ENCODE results near the gene CTSH. TPM values are rescaled to one million over a fixed set of nuclear protein-coding genes. Genes with fewer than 3 reads are reported as not detected.

CTSH gene
- total RNA-seq, 2 donors from 2014 or later, result 61.9 to 101 TPM

DNA sequence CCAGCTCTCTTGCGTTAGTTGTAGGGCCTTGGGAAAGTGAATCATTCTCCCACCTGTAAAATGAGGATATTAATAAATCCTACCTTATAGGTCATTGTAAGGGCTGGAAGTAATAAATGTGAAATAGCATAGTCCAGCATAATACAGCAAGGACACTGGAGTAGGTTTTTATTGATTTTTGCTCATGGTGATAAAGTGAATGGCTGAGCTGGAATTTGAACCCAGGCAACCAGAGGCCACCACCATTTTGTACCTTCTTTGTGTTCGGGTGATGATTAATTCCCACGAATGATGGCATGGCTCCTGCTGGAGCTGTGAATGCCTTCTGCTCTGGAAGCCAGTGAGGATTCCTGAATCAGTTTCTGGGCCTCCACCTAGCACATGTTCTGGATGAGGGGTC is 31.8 kb downstream of the CTSH start:
- Mint-ChIP-seq H3K36me3 (ENCODE audit: low read depth) (peaks cover 65% of the 10 kb centered on the region), H3K4me3 (no peak overlapping the region), H3K27me3 (ENCODE audit: insufficient read depth) (no peaks in the 10 kb centered on the region)

GRCh38 chr15:78912316-78912715 is 32.5 kb downstream of the CTSH start:
- peaks cover 66% of the 10 kb centered on the region for H3K36me3 Mint-ChIP-seq (ENCODE audit: low read depth)
- TF ChIP-seq, protein P1, sequence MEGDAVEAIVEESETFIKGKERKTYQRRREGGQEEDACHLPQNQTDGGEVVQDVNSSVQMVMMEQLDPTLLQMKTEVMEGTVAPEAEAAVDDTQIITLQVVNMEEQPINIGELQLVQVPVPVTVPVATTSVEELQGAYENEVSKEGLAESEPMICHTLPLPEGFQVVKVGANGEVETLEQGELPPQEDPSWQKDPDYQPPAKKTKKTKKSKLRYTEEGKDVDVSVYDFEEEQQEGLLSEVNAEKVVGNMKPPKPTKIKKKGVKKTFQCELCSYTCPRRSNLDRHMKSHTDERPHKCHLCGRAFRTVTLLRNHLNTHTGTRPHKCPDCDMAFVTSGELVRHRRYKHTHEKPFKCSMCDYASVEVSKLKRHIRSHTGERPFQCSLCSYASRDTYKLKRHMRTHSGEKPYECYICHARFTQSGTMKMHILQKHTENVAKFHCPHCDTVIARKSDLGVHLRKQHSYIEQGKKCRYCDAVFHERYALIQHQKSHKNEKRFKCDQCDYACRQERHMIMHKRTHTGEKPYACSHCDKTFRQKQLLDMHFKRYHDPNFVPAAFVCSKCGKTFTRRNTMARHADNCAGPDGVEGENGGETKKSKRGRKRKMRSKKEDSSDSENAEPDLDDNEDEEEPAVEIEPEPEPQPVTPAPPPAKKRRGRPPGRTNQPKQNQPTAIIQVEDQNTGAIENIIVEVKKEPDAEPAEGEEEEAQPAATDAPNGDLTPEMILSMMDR (conservative IDR thresholded peaks at IDR 0.05), result no peak
- H3K27me3 Mint-ChIP-seq (ENCODE audit: insufficient read depth), result no peaks in the 10 kb centered on the region
- peaks cover 8% of the 10 kb centered on the region for H3K4me1 Mint-ChIP-seq
- no peak overlapping the region for H3K27ac Mint-ChIP-seq
- DNase-seq, result no peak
- no peak overlapping the region for H3K9ac ChIP-seq (ENCODE audit: extremely low read depth, low read length, poor library complexity, severe bottlenecking)
- 91 to 94% methylated on average over 2 of the region's 2 CpGs for WGBS, 2 experiments (ENCODE audit: insufficient coverage in 1 of 2, insufficient read length in 1 of 2)
- H3K4me1 ChIP-seq (ENCODE audit: control insufficient read depth, insufficient read depth, low read length), result no peaks in the 10 kb centered on the region
- H3K4me3 ChIP-seq (ENCODE audit: low read length), result no peak overlapping the region
- H3K27ac ChIP-seq (ENCODE audit: low read depth, low read length), result no peak overlapping the region
- H3K9me3 ChIP-seq (ENCODE audit: control insufficient read depth, low read length), result no peaks in the 10 kb centered on the region
- H3K4me3 Mint-ChIP-seq, result no peak overlapping the region
- no peaks in the 10 kb centered on the region for H3K27me3 ChIP-seq (ENCODE audit: control insufficient read depth, insufficient read depth, low read length, poor library complexity, severe bottlenecking)
- H3K36me3 ChIP-seq (ENCODE audit: control insufficient read depth, insufficient read depth, low read length), result peaks cover 71% of the 10 kb centered on the region
- H3K9me3 Mint-ChIP-seq, result no peaks in the 10 kb centered on the region

More for the DNA sequence above, 31.8 kb downstream of the CTSH start:
- Mint-ChIP-seq H3K9me3 (no peaks in the 10 kb centered on the region), H3K4me1 (peaks cover 7% of the 10 kb centered on the region), H3K27ac (no peak overlapping the region)
- DNase-seq, result no peak
- no peak overlapping the region for H3K9ac ChIP-seq (ENCODE audit: extremely low read depth, low read length, poor library complexity, severe bottlenecking)
- H3K36me3 ChIP-seq (ENCODE audit: control insufficient read depth, insufficient read depth, low read length), result peaks cover 76% of the 10 kb centered on the region
- no peaks in the 10 kb centered on the region for H3K4me1 ChIP-seq (ENCODE audit: control insufficient read depth, insufficient read depth, low read length)
- H3K27ac ChIP-seq (ENCODE audit: low read depth, low read length), result no peak overlapping the region
- H3K27me3 ChIP-seq (ENCODE audit: control insufficient read depth, insufficient read depth, low read length, poor library complexity, severe bottlenecking), result no peaks in the 10 kb centered on the region
- TF ChIP-seq, protein P1 (conservative IDR thresholded peaks at IDR 0.05), result no peak
- H3K9me3 ChIP-seq (ENCODE audit: control insufficient read depth, low read length), result no peaks in the 10 kb centered on the region
- 89 to 92% methylated on average over 2 of the region's 3 CpGs for WGBS, 2 experiments (ENCODE audit: insufficient coverage in 1 of 2, insufficient read length in 1 of 2)
- H3K4me3 ChIP-seq (ENCODE audit: low read length), result no peak overlapping the region

DNA sequence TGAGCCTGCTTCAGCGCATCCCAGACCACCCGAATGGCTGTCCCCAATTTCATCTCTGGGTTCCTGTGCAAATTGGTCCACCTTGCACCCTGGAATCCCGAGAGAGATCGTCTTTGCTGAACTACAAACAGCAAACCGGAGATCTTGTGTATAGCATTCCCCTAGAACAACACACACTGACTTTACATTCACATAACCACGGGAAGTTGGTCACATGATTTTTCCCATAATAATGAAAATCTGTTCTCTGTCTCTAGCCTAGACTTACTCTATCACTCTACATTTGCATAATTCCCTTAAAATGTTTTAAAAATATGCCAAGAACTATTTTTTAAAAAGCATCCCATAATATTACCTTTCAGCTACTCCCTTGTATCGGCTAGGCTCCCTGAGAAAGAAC is 34.6 kb downstream of the CTSH start:
- no peak overlapping the region for H3K9ac ChIP-seq (ENCODE audit: extremely low read depth, low read length, poor library complexity, severe bottlenecking)
- no peak overlapping the region for H3K4me3 ChIP-seq (ENCODE audit: low read length)
- Mint-ChIP-seq H3K27me3 (ENCODE audit: insufficient read depth) (no peaks in the 10 kb centered on the region), H3K9me3 (no peaks in the 10 kb centered on the region), H3K4me1 (peaks cover 13% of the 10 kb centered on the region), H3K36me3 (ENCODE audit: low read depth) (peaks cover 70% of the 10 kb centered on the region), H3K4me3 (no peak overlapping the region), H3K27ac (peak overlapping the region; percentile 48)
- no peak overlapping the region for H3K27ac ChIP-seq (ENCODE audit: low read depth, low read length)
- WGBS, 2 experiments (ENCODE audit: insufficient coverage in 1 of 2, insufficient read length in 1 of 2), result 91 to 96% methylated on average over 6 to 7 of the region's 7 CpGs
- DNase-seq, result no peak
- no peaks in the 10 kb centered on the region for H3K27me3 ChIP-seq (ENCODE audit: control insufficient read depth, insufficient read depth, low read length, poor library complexity, severe bottlenecking)
- H3K4me1 ChIP-seq (ENCODE audit: control insufficient read depth, insufficient read depth, low read length), result no peaks in the 10 kb centered on the region
- TF ChIP-seq, protein P1 (conservative IDR thresholded peaks at IDR 0.05), result no peak
- H3K9me3 ChIP-seq (ENCODE audit: control insufficient read depth, low read length), result no peaks in the 10 kb centered on the region
- peaks cover 86% of the 10 kb centered on the region for H3K36me3 ChIP-seq (ENCODE audit: control insufficient read depth, insufficient read depth, low read length)

Data from endodermal cell (in vitro differentiated cells).